NCI-H774 (cell line): ENCODE results near the gene SBF1.
"Not testable (repeated sequence)": the region's sequence is repeated elsewhere in the genome, so short reads cannot be mapped to it uniquely, and the experiment has no call there.

ENCODE experiments used
- DNase-seq: peaks from one replicate; lab custom pipeline; 2025; lab: John Stamatoyannopoulos, UW

SBF1 gene

DNA sequence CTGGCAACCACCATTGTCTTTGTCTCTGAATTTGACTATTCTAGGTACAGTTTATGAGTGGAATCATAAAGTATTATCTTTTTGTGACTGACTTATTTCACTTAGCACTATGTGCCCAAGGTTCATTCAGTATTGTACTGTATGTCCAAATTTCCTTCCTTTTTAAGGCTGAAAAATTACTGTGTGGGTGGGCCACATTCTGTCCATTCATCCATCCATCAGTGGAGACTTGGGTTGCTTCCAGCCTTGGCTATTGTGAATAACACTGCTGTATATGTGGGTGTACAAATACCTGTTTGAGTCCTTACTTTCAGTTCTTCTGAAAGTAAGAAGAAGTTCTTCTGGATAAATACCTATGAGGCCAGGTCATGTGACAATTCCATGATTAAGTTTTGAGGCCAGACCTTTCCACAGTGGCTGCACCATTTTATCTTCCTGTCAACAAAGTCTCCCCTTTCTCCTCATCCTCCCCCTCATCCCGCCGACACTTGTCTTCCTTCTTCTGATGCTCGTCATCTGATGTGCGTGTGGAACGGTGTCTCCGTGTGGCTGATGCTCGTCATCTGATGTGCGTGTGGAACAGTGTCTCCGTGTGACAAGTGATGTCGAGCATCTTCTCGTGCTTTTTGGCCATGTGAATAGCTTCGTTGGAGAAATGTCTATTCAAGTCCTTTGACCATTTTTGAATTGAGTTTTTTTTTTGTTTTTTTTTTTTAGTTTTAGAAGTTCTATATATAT lies 49.5 kb downstream of the SBF1 start:
- DNase-seq = no peak

DNA sequence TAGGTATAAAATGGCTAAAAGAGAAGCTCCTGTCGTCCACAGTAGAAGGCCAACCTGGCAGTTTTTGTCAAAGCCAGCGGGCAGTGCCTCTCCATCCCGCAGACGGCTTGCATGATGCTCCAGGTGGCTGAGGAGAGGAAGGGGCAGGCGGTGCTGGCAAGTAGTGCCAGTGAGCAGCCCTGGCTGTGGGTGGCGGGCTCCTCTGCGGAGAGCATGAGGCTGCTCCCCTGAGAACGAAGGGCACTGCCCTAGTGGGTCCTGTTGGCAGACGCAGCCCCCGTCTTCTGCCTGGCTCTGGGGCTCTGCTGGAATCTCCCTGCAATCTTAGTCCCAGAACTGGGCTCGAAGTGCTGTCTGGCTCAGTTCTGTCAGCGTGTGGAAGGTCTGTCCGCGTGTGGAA lies 50.9 kb downstream of the SBF1 start:
- no peak for DNase-seq

DNA sequence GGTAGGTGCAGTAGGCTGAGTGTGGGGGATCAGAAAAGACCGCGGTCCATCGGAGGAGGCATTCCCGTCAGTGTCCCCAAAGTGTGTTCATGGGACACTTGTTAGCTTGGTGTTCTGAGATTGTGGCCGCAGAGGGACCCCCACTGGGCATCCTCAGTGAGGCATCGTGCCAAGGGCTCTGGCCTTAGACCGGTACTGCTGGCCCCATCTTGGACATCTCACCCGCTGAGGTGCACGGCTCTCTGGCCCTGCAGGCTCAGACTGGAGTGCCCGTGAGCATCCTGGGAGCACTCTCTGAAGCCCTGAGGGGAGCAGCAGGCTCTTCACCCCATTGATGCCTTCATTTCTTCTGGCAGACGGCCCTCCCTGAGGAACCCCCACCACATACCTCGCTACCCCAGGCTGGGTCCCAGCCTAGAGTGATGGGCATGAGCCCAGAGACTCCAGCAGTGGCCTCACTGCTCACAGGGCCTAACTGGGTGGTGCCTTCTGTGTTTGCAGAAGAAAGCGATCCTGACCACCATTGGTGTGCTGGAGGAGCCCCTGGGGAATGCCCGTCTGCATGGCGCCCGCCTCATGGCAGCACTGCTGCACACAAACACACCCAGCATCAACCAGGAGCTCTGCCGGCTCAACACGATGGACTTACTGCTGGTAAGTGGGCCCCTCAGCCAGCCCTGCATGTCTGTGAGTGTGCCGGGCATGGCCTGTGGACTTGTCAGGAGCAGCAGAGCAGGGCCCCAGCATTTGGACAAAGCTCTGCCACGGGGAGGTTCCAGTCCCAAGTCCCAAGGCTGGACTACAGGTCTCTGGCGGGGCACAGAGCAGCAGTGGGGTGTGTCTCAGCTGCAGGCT lies 51.6 kb downstream of the SBF1 start:
- no peak for DNase-seq

DNA sequence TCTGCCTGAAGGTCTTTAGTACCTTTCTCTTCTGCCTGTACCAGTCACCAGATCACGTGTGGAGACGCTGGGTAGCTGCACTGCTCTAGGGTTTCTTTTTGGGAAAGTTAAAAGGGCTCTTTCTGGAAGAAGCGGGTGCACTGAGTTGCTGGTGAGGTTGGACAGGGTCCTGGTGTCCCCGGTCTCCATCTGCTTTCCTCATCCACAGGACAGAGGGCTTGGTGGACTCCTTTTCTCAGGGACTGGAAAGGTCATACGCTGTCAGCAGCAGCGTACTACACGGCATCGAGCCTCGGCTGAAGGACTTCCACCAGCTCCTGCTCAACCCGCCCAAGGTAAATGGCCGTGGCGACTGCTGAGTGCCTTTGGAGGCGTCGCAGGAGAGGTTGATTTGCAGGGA lies 52.8 kb downstream of the SBF1 start:
- DNase-seq = no peak

DNA sequence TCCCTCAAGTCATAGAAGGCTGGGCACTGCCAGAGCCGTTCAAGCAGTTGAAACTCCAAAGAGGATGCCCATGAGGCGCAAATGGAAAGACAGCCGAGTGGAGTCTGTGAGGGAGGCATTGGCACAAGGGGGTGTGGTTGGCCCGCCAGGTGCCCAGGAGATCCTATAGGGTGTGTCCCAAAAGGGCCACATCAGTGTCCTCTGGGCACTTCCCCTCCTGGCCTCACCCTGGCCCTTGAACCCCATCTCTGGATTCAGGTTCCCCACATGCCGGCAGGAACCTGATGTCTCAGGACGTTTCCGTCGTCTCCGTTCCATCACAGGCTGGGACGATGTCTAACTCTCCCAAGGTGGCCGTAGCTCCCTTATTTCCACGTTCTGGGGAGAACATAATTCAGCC lies 54.3 kb downstream of the SBF1 start:
- no peak for DNase-seq

DNA sequence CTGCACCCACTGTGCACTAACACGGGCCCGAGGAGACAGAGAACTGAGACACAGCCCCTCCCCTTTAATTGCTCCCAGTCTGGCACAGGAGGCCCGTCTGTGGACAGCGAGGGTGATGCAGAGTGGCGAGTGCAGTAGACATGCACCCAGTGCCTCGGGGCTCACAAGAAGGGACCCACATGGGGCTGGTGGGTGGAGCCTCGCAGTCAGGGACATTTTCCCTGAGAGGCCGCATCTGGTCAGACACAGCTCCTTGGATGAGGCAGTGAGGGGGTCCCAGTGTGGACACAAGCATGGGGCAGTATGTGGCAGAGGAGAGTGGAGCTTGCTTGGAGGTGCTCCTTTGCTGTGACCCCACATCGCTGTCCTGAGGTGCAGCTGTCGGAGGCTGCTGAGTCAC lies 54.8 kb downstream of the SBF1 start:
- DNase-seq = no peak

DNA sequence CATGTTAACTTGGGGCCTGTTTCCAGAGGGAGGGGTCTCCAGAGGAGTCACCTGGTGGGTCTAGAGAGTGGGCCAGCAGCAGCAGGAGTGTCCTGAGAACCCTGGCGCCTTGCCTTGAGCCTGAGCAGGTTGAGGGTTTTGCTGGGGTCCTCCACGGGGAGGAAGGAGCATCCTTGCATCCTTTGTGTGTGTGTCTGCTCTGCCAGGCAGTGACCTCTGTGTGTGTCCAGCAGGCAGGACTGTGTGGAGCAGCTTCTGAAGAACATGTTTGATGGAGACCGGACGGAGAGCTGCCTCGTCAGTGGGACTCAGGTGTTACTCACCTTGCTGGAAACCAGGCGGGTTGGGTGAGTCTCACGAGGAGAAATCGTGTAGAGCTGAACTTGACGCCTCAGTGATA lies 55.7 kb downstream of the SBF1 start:
- DNase-seq = no peak

DNA sequence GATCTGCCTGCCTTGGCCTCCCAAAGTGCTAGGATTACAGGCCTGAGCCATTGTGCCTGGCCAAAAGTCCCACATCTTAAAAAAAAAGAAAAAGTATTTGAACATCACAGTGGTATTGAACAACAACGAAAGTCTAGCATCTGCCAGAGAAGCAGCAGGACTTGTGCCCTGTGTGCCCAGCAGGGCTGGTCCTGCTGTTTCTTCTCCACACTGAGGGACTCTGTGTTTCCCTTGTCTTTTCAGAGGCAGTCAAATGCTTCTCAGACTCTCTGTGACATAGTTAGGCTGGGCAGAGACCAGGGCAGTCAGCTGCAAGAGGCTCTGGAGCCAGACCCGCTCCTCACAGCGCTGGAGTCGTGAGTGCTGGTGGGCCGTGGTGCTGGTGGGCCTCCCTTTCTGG lies 56.2 kb downstream of the SBF1 start:
- no peak for DNase-seq

DNA sequence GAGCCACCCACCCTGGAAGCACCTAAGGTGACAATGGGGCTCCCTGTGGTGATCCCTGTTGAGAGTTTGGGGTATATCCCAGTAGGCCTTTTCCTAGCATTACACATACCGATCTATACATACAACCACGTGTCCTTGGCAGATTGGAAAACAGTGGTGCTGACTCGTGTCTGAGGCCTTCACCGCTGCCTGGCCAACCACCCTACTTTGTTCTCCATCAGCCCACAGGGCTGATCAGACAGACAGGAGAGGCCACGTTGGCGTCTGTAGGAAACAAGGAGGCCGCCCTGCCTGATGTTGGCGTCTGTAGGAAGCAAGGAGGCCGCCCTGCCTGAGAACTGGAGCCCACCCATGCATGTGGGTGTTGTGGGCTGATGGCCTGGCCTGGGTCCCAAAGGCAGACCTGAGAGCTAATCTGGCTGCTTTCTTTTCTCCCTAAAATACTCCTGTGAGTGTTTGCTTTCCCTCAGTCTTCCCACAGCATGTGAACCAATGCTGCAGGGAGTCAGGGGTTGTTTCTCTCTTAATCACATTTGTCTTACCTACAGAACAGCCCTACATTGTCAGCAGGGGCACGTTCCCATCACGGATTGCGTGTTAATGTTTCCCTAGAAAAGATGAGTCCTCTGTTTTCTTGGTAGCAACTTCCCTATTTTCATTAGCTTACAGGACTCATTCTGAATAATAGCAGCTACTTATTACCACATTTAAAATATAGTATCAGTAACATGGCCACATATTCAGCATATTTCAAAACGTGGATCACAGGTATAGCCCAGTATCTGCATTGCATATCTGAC lies 57.2 kb downstream of the SBF1 start:
- no peak for DNase-seq

DNA sequence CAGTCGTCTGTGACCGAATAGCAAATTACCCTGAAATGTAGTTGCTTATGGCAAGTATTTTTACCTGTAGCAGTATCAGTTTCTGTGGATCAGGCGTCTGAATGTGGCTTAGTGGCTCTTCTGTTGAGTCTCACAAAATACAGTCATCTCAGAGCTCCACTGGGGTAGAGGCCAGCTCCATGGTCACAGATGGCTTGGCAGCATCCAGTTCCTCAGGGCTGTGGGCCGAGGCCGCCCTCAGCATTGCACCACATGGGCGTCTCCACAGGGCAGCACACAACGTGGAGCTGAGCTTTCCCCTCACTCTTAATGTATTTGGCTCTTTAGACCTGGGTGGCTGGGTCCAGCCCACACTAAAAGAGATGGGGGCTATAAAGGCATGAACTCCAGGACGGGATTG lies 57.8 kb downstream of the SBF1 start:
- DNase-seq = no peak

DNA sequence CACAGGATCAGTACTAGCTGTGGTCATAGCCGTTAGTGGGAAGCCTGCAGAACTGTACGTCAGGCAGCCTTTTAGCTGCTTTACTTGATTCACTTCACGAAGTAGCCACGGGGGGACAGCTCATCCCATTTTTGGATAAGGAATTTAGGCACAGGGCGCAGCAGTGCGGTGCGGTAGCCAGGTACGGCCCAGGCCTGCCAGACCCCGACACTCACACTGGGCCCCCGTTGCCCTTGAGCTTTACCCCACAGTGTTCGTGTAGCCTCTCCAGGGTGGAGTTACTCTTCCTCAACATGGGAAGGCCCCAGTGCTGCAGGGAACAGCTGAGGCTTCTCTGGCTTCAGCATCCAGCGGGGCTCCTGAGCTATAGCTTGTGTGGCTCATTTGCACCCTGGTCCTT lies 59.4 kb downstream of the SBF1 start:
- DNase-seq = no peak

DNA sequence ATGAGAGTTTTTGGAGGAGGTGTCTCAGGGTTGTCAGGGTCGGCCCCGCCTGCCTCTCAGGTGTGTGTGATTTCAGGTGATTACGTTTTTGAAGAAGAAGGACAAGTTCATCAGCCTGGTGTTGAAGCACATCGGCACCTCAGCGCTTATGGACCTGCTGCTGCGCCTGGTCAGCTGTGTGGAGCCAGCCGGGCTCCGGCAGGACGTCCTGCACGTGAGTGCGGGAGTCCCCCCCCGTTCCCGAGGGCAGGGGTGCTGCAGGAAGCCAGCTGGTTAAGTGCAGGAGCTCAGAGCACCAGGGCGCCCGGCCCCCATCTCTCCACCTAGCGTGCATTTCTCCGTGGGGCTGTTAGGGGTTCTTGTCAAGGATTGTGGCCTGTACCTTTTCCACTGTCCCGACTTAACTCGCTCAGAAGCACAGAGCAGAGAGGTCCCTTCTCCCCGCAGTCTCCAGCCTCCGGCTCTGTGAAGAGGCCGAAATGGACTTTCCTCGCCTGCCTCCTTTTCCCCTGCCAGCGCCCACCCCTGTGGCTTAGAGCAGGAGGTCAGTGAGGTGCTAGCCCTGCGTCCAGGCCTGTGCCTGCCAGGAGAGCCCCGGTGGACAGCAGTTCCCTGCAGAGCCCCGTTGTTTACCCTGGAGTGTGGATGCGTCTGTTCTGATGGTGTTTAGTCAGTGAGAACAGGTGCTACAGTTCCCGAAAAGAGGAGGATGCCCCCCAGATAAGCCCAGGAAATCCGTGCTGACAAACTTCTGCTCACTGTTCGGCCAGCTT lies 60.2 kb downstream of the SBF1 start:
- no peak for DNase-seq

DNA sequence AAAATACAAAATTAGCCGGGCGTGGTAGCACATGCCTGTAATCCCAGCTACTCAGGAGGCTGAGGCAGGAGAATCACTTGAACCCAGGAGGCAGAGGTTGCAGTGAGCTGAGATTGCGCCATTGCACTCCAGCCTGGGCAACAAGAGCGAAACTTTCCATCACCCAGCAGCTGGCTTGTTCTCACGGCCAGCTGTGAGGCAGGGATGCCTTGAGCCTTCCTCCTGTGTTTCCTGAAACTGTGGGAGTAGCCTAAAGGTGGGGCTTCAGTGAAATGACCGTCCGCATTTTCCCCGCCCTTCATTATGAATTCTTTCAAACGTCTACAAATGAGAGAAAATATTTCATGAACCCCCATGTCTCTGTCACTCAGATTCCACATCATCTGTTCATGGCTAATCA lies 65.9 kb downstream of the SBF1 start:
- not testable (repeated sequence) for DNase-seq

DNA sequence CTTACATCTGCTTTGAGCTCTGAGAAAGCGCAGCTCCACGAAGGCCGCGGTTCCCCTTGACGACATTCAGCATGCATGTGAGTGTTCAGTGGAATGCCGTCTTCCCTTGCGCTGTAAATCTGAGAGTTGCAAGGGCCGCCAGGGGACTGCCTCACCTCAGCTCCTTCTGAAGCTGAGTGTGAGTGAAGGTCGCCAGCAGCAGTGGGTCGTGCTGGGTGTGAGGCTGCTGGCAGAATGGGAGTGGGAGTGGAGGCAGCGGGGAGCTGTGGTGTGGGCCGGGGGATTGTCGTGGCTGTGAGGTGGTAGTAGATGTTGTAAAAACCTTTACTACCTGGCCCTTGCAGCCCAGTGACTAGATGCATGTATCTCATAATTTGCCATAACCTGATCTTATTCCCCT lies 66.5 kb downstream of the SBF1 start:
- no peak for DNase-seq

DNA sequence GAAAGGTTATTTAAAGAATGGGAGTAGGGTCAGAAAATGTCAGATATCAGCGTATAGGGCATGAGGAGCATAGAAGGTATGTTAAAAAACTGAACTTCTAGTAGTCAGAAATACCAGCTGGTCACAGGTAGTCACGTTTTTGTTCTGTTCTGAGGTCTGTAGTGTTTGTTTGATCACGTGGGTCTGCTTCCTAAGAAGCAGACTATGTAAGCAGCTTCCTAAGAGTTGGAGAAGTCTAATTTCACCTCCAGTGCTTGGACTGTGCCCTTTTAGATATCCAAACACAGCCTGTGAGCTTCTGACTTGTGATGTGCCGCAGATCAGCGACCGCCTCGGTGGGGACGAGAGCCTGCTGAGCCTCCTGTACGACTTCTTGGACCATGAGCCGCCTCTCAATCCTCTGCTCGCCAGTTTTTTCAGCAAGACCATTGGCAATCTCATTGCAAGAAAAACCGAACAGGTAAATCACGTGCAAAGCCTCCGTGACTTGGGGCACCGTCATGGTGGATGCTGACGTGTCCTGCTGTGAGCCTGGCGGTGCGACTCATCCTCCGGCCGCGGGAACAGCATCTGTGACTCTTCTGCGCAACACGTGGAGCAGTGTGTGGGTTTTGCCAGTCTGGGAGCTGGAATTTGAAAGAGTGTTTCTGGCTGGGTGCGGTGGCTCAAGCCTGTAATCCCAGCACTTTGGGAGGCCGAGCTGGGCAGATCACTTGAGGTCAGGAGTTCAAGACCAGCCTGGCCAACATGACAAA lies 68.2 kb downstream of the SBF1 start:
- no peak for DNase-seq

DNA sequence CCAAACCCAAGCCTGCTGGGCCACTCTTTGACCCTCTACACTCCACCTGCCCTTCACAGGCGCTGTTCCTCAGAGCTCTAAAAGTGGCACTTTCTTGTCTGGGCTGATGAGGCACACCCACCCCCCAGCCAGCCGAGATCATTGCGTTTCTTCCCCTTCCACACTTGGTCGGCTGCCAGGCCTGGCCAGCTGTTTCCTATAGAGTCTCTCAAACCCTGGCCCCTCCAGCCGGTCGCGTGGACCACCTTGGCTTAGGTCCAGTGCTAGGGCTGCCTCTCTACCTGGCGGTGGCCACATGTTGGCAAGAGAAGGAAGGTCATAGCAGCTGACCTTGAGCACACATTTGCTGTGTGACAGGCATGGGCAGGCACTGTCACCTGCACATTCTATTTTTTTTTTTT lies 71.1 kb downstream of the SBF1 start:
- DNase-seq = no peak

DNA sequence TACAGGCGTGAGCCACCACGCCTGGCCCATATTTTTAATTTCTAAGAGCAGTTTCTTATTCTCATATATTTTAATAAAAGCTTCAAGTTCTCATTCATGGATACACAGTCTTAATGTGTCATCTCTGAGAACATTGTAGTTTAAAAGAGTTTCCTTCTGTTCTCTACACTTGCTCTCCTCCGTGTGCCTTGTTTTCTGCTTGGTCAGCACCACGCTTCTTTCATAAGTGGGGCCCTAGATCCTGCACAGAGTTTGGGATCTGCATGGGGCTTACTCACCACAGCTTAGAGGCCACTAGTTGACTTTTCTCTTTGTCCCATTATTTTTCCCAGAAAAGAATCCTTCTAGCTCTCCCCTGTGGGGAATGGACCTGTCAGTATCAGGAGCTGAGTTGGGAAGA lies 72.9 kb downstream of the SBF1 start:
- DNase-seq = no peak

DNA sequence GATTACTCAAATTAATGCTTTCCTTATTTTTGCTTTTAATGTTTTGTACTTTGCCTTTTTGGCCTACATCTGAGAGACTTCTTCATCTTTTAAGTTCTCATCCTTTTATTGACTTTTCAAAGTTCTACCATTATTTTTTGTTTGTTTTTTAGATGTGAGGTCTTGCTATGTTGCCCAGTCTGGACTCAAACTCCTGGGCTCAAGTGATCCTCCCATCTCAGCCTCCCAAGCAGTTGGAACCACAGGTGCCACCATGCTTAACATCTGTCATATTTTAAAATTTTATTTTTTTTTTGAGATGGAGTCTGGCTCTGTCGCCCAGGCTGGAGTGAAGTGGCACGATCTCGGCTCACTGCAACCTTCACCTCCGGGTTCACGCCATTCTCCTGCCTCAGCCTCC lies 73.9 kb downstream of the SBF1 start:
- no peak for DNase-seq

DNA sequence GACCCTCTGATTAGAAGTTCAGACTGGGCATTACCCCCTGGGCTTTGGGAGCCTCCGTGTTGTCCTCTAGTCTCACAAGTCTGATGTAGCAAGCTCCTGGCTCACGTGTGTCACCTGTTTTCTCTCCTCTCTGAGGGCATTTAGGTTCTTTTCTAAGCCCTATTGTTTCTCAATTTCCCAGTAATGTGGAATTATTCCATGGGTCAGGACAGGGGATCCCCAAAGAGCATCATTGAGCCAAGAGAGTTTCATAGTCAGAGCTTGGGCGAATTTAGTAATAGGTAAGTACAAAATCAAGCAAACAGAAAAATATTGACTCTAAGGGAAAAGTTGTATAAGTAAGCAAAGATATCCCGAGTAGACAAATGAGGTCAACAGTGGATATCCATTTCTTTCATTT lies 74.4 kb downstream of the SBF1 start:
- no peak for DNase-seq

DNA sequence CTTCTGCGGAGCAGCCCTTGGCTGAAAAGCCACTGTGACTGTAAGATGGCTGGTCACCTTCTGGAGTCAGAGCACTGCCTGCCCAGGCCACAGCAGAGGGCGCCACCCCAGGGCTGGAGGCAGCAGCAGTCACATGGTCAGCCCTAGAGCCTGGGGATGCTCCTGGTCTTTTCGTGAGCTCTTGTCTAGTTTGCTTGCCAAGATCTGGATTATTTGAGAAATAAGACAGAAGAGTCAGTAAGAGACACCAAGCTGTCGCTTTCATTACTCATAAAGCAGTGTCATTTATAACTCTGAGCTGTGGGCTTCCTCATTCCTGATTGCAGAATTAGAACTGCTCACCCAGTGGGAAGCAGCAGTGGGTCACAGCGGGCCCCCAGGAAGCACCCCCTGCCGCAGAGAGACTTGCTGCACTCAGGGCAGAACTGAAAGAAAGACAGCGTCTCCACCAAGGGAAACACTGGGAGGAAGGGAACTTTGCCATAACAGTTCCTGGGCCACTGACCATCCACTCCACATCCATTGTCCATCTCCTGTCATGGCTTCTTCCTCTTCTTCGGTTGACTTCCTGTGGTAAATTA lies 75.0 kb downstream of the SBF1 start:
- DNase-seq = no peak
